Measurements from ENCODE around the gene POU2F2. TPM values are rescaled to one million over a fixed set of nuclear protein-coding genes. Genes with fewer than 3 reads are reported as not detected.

Gene POU2F2
- total RNA-seq (2011; cell fraction: chromatin; rRNA removed; ENCODE audit: low replicate concordance) = 0.88 and 0.93 TPM in 2 replicates
- 0.39 and 0.50 TPM in 2 replicates for total RNA-seq (2011; cell fraction: nucleolus; rRNA removed)
- total RNA-seq (2011; cell fraction: nucleoplasm; rRNA removed) = 0.44 and 0.76 TPM in 2 replicates
- total RNA-seq (2014; rRNA removed) (0.14 and 0.37 TPM in 2 replicates), total RNA-seq (2014; rRNA removed; fragmentation: Illumina TruSeq; extraction: Trizol) (0.03 and 0.07 TPM in 2 replicates), total RNA-seq (2015; rRNA removed; fragmentation: Illumina TruSeq; extraction: Trizol) (0.14 and 0.19 TPM in 2 replicates), total RNA-seq (2021) (0.56 and 0.60 TPM in 2 replicates), polyA plus RNA-seq (2011; rRNA removed) (0.26 and 0.28 TPM in 2 replicates), polyA plus RNA-seq (2014; fragmentation: Illumina TruSeq; extraction: Trizol) (0.42 and 0.68 TPM in 2 replicates), polyA plus RNA-seq (2014; fragmentation: Nextera tagmentation; extraction: Ambion mirVana) (under 1 TPM; 0.03 TPM), polyA plus RNA-seq (2014; rRNA removed) (0.61 and 1.1 TPM in 2 replicates), polyA minus RNA-seq (2011; rRNA and poly(A)+ RNA removed) (0.11 and 0.12 TPM in 2 replicates), Bru-seq, nascent RNA (percentile 23 among the genes with signal in this experiment), BruChase-seq, experiment 1, labeled RNA remaining after a 2-hour chase (percentile 20 among the genes with signal in this experiment), BruChase-seq, experiment 2, labeled RNA remaining after a 6-hour chase (percentile 18 among the genes with signal in this experiment)
- polyA plus RNA-seq (2011; cell fraction: cytosol; rRNA removed) = 0.12 and 0.46 TPM in 2 replicates
- polyA plus RNA-seq (2011; cell fraction: nucleus; rRNA removed) = 0.88 and 1.2 TPM in 2 replicates
- polyA plus RNA-seq (2012) = 0.33 and 0.73 TPM in 2 replicates
- not detected in 2 replicates for polyA minus RNA-seq (2011; cell fraction: cytosol; rRNA and poly(A)+ RNA removed)
- polyA minus RNA-seq (2011; cell fraction: nucleus; rRNA and poly(A)+ RNA removed) = 0.40 and 0.56 TPM in 2 replicates
- long read RNA-seq, experiment 1, partial matches to known transcripts = 0 of 1 reads
- long read RNA-seq, experiment 1, other reads (novel, unspliced or antisense) = 1 of 1 reads
- long read RNA-seq, experiment 2, partial matches to known transcripts = 0 of 2 reads
- long read RNA-seq, experiment 2, other reads (novel, unspliced or antisense) = 2 of 2 reads
- long read RNA-seq, experiment 3, partial matches to known transcripts = 0 of 1 reads
- long read RNA-seq, experiment 3, other reads (novel, unspliced or antisense) = 1 of 1 reads

DNA sequence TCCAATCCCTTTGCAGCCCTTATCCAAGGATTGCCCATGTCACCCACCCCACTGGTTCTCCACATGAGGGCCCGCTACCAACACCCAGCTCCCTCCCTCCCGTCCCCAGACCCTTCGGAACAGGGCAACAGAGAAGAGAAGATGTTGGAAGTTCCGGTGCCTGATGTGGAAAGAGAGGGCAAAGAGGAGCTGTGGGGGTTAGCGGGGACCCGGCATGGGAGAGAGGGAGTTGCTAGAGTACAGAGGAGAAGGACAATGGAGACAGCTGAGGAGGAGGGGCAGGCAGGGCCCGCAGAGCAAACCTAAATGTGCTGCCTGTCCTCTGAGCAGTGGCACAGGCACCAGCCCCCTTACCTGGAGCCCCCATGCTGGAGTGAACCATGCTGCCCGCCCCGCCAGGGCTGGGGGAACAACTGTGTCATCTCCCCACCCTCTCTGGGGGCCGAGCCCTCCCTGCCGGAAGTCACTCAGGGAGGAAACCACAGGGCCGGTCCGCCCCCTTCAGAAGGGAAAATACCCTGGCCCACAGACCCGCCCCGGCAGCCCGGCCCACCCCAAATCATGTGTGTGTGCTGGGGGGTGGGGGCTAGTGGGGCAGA is at the start of gene POU2F2:
Gene POU2F2, minus strand, starts transcription at position 417 of the 599 bp plus-strand sequence. Its CDS starts 35 bp downstream, at position 382.
- WGBS (ENCODE audit: insufficient coverage, low coverage, missing lambda C conversion rate) = under 1% methylated on average over 11 of the region's 16 CpGs
- FAIRE-seq (no peak), DNase-seq (ENCODE audit: extremely low read depth in 1 of 4, low spot score in 3 of 4) (peak; percentile 19 to 40 (median 38)), ATAC-seq (peak; percentile 9; the same call in 2 of the 3 replicates)
- H3K9me1 ChIP-seq (ENCODE audit: control insufficient read depth, insufficient read depth, low read length) = no peaks in the 10 kb centered on the region
- in situ Hi-C loops (cut with MboI) = loop anchor here (10.0 kb wide), 1 partner anchor 193 kb away; the partner anchor contains the start of gene MEGF8
- H3K36me3 ChIP-seq (ENCODE audit: control insufficient read depth, insufficient read depth, low read length) = no peaks in the 10 kb centered on the region
- peak within 1 kb of the TSS; percentile 48 for H3K4me2 ChIP-seq (ENCODE audit: insufficient read depth, low read length)
- H2AFZ ChIP-seq (ENCODE audit: low read depth, low read length) = peak within 1 kb of the TSS; percentile 56; the same call in 1 of the 2 replicates
- H3K79me2 ChIP-seq (ENCODE audit: control insufficient read depth, insufficient read depth, low read length) = no peaks in the 10 kb centered on the region
- no peak within 1 kb of the TSS for H3K27ac ChIP-seq (ENCODE audit: extremely low read depth, low read depth, low read length)
- H3K9me3 ChIP-seq (replicated peaks; ENCODE audit: control insufficient read depth, insufficient read depth, low read depth, low read length) = no peaks in the 10 kb centered on the region
- H3K9ac ChIP-seq (ENCODE audit: insufficient read depth in 1 of 2, low read depth in 2 of 2, low read length in 2 of 2) = peak within 1 kb of the TSS in 1 of 2 experiments; percentile 78; a peak in 1 of 4 replicates
- peaks cover 10% of the 10 kb centered on the region; the same call in 1 of the 2 replicates for H4K20me1 ChIP-seq (replicated peaks; ENCODE audit: control insufficient read depth, insufficient read depth, low read length)
- no TSS peak for BruUV-seq (replicated peaks)
- POLR2A ChIA-PET = interaction anchor here (0.7 kb wide), 1 partner anchor 10 kb away, joined by 4 read pairs; no protein-coding TSS in a partner anchor
- H3K4me3 ChIP-seq = no peak within 1 kb of the TSS
- intact Hi-C loops (cut with micrococcal nuclease) = loop anchor here (2.0 to 10.0 kb wide), 2 partner anchors 53 to 193 kb away; partner anchors contain the start of gene MEGF8
- H3K27me3 ChIP-seq (ENCODE audit: control insufficient read depth in 2 of 2, insufficient read depth in 2 of 2, low read length in 2 of 2) = peaks cover 36 to 83% of the 10 kb centered on the region in 2 experiments; a peak in 4 of 5 replicates
- peaks cover 0 to 25% of the 10 kb centered on the region in 2 experiments; a peak in 2 of 5 replicates for H3K4me1 ChIP-seq (replicated peaks in 1 of 2; ENCODE audit: control insufficient read depth in 2 of 2, insufficient read depth in 2 of 2, low read length in 2 of 2)
- CTCF ChIA-PET (ENCODE audit: low intra/inter-chr PET ratio) = interaction anchor here (0.6 to 2.0 kb wide), 6 partner anchors 53 to 397 kb away, joined by 3 to 13 read pairs (median 6); no protein-coding TSS in a partner anchor
- TF ChIP-seq RAD21 (CRISPR knock-in tag; conservative IDR thresholded peaks at IDR 0.05 in 1 of 2, IDR thresholded peaks at IDR 0.05 in 1 of 2) = no peak
- TF ChIP-seq, protein P1, sequence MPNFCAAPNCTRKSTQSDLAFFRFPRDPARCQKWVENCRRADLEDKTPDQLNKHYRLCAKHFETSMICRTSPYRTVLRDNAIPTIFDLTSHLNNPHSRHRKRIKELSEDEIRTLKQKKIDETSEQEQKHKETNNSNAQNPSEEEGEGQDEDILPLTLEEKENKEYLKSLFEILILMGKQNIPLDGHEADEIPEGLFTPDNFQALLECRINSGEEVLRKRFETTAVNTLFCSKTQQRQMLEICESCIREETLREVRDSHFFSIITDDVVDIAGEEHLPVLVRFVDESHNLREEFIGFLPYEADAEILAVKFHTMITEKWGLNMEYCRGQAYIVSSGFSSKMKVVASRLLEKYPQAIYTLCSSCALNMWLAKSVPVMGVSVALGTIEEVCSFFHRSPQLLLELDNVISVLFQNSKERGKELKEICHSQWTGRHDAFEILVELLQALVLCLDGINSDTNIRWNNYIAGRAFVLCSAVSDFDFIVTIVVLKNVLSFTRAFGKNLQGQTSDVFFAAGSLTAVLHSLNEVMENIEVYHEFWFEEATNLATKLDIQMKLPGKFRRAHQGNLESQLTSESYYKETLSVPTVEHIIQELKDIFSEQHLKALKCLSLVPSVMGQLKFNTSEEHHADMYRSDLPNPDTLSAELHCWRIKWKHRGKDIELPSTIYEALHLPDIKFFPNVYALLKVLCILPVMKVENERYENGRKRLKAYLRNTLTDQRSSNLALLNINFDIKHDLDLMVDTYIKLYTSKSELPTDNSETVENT (CRISPR knock-in tag; IDR thresholded peaks at IDR 0.05) = no peak
- no peak for TF ChIP-seq FOS (IDR thresholded peaks at IDR 0.05; ENCODE audit: extremely low read depth, insufficient read length)

Data from K562 (cell line).